Measurements from ENCODE around the gene FAM174C.

The FAM174C gene

DNA sequence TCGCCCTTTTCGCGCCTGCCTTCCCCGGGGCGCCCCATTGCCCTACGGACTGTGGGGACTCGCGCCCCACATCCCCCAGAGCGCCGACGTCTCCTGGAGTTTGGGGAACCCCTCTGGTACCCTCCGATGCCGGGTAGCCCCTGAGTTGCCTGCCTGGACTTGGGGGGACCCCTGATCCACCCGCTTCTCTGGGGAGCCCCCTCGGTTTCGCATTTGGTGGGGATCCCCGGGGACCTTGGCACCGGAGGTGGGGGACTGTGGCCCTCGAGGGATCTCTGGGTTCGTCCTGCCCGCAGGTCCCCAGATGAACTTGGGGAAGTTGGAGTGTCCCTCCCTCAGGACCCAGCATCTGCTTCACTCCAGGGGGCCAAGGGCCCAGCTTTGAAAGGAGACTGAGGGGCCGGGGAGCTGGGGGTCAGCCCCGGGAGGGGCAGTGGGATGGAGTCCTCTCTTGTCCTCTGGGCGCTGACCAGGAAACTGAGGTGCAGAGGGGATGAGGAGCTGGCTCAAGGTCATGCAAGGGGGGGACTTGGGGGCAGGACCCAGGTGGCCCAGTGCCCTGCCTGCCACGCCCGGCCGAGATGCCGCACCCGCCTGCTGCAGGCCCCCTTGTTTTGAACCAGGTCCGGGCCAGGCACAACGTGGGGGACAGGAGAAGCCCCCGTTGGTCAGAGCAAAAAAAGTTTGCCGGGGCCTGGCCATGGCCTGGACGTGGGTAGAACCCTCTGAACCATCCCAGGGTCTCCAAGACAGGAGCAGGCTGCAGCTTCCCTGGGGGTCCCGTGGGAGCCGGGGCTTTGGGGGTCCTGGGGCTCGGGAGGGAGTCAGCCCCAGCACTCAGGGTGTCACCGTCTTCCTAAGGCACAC is 11.4 kb downstream of the FAM174C start:
- DNase-seq (ENCODE audit: low read depth): no peak

DNA sequence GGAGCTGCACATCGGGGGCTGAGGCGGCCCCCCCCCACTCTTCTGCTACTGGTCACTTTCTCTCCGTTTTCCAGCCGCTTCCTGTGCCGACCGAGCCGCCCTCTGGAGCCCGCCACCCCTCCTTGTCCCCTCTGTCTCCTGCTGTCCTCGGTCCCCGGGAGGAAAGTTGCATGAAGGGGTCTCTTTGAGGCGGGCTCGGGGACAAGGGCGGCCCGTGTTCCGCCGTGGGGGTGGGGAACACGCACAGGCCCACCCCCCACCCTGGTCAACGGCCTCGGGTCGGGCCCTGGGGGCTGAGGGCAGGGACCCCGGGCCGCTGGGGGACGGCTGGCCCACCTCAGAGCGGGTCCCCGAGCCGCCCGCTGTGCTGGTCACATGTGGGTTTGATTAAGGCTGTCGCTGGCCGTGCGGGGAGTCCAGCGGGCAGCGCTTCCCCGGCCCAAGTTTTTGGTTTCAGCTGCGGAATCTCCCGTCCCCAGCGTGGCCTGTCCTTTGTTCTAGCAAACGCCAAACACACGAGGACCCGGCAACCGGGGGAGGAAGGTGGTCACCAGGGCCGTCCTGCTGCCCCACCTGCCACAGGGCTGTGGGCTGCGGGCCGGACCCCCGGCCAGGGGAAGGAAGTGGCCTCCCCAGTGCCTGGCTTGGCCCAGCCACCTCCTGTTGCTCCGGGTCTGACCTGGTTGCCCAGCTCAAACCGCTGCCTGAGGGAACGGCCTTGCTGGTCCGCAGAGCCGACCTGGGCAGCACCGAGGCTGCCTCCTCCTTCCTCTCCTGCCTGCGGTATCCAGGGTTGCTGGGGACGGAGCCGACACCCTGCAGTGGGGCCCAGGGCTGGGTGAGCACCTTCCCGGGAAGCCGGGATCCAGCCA is 12.3 kb downstream of the FAM174C start:
- no peak for DNase-seq (ENCODE audit: low read depth)

DNA sequence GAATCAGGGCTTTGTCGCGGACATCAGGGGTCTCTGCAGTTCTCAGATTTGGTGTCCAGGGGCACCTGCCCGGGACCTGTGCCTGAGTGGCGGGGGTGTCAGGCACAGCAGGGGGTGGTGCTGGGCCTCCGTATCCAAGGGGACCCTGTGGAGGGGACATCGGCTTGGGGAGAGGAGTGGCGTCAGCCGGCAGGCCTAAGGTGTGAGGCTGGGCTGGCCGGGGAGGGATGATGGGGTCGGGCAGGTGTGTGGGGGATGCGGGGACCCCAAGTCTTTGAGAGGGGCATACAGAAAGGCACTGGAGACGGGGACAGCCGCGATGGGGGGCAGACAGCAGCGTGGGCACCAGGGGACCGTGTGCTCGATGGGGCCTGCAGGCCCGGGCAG is 12.9 kb downstream of the FAM174C start:
- no peak for DNase-seq (ENCODE audit: low read depth)

GRCh38 chr19:1288833-1289685 is 13.7 kb downstream of the FAM174C start:
- DNase-seq (ENCODE audit: low read depth): no peak

GRCh38 chr19:1289686-1290025 is 14.3 kb downstream of the FAM174C start:
- no peak for DNase-seq (ENCODE audit: low read depth)

DNA sequence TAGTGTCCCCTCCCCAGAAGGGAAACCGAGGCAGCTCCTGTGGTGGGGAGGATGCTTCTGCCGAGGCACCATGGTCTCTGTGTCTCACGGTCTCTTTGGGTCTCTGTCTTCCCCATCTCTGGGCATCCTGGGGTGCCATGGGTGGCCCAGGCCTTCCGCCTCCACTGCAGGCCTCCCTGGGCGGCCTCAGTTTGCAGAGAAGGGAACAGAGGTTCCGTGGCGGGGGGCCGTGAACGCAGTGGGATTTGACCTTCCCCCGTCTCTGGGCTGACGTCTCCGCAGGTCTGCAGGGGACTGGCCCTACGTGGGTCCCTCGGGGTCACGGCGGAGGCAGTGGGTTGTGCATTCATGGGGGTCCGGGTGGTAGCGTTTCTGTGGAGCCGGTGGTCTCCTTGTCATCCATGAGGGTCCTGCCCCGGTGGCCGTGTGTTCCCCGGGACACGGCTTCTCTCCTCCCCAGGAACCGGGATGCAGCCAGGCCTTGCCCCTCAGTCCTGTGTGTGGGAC is 14.9 kb downstream of the FAM174C start:
- no peak for DNase-seq (ENCODE audit: low read depth)

- no peak for DNase-seq (ENCODE audit: low read depth)
These were observed 15.6 kb downstream of the FAM174C start for GRCh38 chr19:1290703-1291651.

GRCh38 chr19:1291761-1292418 is 16.6 kb downstream of the FAM174C start:
- DNase-seq (ENCODE audit: low read depth): no peak

GRCh38 chr19:1292419-1293151 is 17.3 kb downstream of the FAM174C start:
- DNase-seq (ENCODE audit: low read depth): no peak

DNA sequence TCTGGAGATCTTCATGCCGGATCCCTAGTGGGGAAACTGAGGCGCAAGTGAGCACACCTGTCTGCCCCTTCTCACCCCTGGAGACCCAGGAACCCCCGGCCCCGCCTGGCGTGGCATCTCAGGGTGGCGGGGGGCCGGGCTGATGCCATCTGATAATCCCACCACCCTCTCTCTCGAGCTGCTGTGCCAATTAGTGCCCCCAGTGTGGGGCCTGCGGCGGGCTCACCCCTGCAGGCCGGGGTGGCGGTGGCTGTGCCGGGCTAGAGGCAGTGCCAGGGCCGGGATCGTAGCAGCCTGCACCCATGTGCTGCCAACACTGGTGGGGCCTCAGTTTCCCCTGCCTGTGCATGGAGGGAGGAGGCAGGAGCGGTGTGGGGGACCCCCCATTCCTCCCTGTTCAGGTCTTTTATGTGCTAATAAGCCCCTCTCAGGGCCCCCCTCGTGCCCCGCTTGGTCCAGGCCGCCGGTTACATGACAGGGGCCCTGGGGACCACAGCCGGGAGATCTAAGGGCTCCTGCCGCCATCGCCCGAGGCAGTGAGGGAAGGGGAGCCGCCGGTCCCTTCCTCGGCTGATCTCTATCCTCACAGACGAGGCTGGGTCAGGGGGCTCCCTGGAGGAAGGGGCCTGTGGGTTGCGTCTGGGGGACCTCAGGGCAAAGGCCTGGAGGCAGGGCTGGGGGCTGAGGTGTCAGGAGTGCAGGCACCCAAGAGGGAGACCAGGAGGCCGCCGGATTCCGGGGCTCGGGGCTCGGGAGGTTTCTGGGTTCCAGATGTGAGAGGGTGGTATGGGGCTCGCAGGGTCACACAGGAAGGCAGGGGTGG is 18.7 kb downstream of the FAM174C start:
- no peak for DNase-seq (ENCODE audit: low read depth)

DNA sequence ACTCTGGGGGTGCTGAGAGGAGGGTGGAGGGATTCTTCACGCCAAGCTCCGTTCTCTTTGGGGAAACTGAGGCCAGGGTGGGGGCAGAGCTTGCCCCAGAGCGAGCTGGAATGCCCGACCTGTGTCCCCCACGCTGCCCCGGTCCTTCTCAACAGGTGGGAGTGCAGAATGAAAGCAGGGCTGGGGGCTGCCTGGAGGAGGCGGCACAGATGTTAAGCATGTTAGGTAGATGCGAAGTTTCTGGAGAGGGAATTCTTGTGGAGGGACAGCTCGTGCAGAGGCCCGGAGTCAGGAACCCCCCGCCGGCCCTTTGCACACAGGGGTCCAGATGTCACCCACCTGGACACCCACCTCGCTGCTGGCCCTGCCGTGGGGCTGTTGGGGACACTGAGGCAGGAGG is 19.4 kb downstream of the FAM174C start:
- DNase-seq (ENCODE audit: low read depth): no peak

DNA sequence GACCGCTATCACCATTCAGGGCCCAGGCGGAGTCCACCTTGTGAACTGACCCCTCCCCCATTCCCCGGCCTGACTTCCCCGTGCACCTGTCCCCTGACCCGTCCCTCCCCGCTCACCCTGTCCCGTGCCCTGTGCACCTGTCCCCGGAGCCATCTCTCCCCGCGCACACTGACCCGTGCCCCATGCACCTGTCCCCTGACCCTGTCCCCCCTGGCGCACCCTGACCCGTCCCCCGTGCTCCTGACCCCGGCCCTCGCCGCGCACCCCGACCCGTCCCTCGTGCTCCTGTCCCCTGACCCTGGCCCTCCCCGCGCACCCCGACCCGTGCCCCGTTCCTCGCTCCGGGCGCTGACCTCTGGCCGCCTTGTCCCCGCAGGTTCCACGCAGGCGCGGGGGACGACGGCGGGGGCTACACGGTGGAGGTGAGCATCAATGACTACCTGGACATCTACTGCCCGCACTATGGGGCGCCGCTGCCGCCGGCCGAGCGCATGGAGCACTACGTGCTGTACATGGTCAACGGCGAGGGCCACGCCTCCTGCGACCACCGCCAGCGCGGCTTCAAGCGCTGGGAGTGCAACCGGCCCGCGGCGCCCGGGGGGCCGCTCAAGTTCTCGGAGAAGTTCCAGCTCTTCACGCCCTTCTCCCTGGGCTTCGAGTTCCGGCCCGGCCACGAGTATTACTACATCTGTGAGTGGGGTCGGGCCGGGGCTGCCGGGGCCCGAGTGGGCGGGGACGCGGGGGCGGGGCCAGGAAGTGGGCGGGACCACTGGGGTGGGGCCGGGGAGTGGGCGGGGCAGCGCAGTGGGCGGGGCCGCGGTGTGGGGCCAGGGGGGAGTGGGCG is 20.1 kb downstream of the FAM174C start:
- no peak for DNase-seq (ENCODE audit: low read depth)

DNA sequence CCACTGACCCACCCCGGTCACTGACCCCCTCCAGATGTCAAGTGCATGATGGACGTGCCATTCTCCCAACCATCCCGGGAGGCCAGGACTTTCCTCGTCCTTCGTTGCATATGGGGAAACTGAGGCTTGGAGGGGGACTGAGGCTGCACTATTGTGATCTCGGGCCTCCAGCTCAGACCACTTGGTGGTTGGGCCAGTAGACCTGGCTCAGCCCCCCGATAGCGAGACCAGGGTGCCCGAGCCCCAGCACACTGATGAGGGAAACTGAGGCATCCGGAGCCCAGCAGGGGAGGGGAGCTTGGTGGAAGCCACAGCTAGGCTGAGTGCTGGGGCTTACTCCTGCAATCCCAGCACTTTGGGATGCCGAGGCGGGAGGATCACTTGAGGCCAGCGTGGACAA is 20.7 kb downstream of the FAM174C start:
- no peak for DNase-seq (ENCODE audit: low read depth)

DNA sequence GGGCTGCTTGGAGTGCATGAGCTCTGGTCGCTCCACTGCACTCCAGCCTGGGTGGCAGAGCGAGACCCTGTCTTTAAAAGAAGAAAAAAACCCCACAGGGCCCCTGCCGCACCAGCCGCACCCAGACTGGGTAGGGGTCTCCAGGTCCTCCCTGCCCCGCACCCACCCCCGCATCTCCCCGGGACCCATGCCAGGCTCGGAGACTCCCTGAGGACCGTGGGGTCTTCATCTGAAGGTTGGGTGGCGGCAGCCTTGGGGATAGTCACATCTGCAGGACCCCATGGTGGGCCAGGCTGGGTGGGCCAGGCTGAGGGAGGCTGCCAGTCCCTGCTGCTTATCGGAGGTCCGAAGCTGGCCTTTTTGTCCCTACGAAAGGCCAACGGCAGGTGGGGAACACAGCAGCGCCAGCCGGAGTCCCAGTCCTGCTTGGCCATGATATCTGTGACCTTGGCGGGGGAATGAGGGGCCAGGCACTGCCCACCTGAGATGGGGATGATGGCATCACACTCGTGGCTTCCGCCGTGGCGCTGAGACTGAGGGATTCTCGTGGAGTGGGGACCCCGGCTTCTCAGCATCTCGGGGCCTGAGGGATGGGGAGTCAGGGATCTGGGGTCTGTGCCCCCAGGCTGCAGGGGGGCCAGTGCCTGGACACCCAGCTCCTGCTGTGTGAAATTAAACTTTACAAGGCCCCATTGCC is 21.4 kb downstream of the FAM174C start:
- DNase-seq (ENCODE audit: low read depth): no peak

- no peak for DNase-seq (ENCODE audit: low read depth)
These were observed 22.9 kb downstream of the FAM174C start for GRCh38 chr19:1298235-1298634.

GRCh38 chr19:1299801-1300200 is 24.5 kb downstream of the FAM174C start:
- DNase-seq (ENCODE audit: low read depth): no peak

Data from HS-5 (cell line).